Measurements from ENCODE around the gene CES3.
"Not testable (repeated sequence)": the region's sequence is repeated elsewhere in the genome, so short reads cannot be mapped to it uniquely, and the experiment has no call there.

CES3 gene

DNA sequence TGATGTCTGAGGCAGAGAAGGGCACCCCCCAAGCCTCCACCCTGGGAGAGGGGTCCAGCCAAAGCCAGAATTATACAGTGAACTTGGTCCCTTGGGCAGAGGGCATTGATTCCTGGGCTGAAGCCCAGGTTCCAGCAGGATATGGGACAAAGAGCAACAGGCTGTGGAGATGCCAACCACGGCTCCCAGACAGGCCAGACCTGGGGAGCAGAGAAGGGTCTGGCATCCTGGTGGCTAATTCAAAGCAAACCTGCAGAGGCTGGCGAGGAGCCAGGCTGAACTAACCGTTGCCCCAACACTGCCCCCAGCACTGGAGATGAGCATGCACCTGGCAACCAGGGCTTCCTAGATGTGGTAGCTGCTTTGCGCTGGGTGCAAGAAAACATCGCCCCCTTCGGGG lies 3.0 kb downstream of the CES3 start:
- in situ Hi-C loops (cut with MboI; ENCODE audit: low sequenced_read_pairs): no loop called here

- in situ Hi-C loops (cut with MboI; ENCODE audit: low sequenced_read_pairs): no loop called here
Observed at GRCh38 chr16:66968847-66969246, 7.8 kb downstream of the CES3 start.

- in situ Hi-C loops (cut with MboI; ENCODE audit: low sequenced_read_pairs): no loop called here
Observed at GRCh38 chr16:66970775-66971720, 10.0 kb downstream of the CES3 start.

DNA sequence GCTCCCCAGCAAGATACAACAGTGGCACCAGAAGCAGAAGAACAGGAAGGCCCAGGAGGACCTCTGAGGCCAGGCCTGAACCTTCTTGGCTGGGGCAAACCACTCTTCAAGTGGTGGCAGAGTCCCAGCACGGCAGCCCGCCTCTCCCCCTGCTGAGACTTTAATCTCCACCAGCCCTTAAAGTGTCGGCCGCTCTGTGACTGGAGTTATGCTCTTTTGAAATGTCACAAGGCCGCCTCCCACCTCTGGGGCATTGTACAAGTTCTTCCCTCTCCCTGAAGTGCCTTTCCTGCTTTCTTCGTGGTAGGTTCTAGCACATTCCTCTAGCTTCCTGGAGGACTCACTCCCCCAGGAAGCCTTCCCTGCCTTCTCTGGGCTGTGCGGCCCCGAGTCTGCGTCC lies 11.9 kb downstream of the CES3 start:
- in situ Hi-C loops (cut with MboI; ENCODE audit: low sequenced_read_pairs): no loop called here

DNA sequence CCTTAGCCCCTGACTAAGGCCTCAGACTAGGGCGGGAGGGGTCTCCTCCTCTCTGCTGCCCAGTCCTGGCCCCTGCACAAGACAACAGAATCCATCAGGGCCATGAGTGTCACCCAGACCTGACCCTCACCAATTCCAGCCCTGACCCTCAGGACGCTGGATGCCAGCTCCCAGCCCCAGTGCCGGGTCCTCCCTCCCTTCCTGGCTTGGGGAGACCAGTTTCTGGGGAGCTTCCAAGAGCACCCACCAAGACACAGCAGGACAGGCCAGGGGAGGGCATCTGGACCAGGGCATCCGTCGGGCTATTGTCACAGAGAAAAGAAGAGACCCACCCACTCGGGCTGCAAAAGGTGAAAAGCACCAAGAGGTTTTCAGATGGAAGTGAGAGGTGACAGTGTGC lies 12.7 kb downstream of the CES3 start:
- in situ Hi-C loops (cut with MboI; ENCODE audit: low sequenced_read_pairs): no loop called here

DNA sequence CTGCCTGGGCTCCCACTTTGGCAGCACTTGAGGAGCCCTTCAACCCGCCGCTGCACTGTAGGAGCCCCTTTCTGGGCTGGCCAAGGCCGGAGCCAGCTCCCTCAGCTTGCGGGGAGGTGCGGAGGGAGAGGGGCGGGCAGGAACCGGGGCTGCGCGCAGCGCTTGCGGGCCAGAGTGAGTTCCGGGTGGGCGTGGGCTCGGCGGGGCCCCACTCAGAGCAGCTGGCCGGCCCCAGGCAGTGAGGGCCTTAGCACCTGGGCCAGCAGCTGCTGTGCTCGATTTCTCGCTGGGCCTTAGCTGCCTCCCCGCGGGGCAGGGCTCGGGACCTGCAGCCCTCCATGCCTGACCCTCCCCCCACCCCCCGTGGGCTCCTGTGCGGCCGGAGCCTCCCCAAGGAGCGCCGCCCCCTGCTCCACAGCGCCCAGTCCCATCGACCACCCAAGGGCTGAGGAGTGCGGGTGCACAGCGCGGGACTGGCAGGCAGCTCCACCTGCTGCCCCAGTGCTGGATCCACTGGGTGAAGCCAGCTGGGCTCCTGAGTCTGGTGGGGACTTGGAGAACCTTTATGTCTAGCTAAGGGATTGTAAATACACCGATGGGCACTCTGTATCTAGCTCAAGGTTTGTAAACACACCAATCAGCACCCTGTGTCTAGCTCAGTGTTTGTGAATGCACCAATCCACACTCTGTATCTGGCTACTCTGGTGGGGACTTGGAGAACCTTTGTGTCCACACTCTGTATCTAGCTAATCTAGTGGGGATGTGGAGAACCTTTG lies 13.3 kb downstream of the CES3 start:
- in situ Hi-C loops (cut with MboI; ENCODE audit: low sequenced_read_pairs): not testable (repeated sequence)

DNA sequence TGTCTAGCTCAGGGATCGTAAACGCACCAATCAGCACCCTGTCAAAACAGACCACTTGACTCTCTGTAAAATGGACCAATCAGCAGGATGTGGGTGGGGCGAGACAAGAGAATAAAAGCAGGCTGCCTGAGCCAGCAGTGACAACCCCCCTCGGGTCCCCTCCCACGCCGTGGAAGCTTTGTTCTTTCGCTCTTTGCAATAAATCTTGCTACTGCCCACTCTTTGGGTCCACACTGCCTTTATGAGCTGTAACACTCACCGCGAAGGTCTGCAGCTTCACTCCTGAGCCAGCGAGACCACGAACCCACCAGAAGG lies 13.8 kb downstream of the CES3 start:
- in situ Hi-C loops (cut with MboI; ENCODE audit: low sequenced_read_pairs): not testable (repeated sequence)

GRCh38 chr16:66975302-66975893 lies 14.3 kb downstream of the CES3 start:
- in situ Hi-C loops (cut with MboI; ENCODE audit: low sequenced_read_pairs): no loop called here

DNA sequence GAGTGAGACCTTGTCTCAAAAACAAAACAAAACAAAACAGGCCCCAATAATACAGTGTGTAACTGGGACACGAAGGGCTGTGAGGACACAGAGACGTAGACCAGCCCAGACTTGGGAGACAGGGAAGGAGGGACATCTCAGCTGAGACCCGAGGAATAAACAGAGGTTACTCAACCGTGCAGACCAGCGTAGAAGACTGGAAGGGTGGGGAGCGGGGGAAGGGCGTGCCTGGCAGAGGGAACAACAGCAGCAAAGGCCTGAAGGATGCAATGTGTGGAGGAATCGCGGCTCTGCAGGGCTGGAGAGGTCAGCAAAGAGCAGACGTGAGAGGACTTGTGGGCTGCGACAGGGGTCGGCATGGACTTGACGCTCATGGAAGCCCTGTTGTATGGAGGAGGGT lies 15.7 kb downstream of the CES3 start:
- in situ Hi-C loops (cut with MboI; ENCODE audit: low sequenced_read_pairs): no loop called here

DNA sequence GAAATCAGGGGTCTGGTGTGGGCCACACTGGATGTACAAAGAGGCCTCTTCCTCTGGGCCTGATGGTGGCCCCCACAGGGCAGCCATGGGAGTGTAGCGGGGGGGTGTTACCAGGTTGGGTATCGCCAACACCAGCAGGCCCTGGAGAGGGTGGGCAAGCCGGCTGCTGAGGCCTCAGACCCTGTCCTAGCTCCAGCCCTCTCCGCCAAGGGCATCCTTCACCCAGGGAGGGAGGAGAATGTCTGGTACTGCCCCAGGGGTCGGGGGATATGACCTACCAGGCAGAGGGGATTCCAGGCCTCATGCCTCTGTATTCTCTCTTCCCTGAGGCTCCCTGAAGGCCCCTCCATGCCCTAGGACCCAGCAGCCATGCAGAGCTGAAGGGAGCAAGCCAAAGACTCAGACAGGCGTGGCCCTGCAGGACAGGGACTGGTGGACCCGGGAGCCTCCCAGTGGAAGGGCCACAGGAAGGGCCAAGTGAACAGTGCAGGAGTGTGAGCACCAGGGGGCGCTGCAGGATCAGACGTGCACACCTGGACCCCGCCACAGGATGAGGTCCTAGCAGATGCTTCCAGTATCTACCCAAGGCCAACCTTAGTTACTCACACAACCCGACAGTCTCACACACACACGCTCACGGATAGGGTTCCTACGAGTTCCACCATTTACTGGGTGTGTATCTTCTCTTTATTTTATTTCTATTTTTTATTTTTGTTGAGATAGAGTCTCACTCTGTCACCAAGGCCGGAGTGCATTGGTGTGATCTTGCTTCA lies 16.5 kb downstream of the CES3 start:
- in situ Hi-C loops (cut with MboI; ENCODE audit: low sequenced_read_pairs): no loop called here

DNA sequence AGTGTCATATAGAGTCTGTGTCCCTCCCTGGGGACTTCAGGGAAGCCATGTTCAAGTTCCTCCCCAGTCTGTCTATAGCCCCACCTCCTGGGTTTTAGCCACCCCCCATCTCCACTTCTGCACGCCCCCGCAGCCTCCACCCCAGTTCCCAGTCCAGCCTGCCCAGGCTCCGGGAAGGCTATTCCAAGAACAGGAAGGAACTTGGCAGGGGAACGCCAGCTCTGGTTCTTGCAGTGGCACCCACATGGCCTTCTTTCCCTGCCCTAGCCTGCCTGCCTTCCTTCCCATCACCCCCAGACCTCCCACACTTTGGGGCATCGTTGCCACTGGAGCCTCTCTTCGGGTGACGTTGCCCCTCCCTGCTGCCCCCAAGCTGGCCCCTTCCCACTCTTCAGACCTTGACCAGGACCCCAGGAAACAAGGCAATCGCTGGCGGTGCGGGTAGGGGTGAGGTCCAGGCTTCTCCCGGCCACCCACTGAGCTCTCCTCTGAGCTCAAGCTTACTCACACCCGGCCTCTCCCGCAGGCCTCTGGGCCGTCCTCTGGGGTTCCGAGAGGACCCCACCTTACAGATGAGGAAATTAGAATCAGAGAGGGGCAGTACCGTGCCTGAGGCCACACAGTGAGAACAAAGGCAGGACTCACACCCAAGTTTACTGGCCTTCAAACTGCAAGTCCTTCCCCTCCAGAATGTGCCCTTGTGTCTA lies 18.1 kb downstream of the CES3 start:
- in situ Hi-C loops (cut with MboI; ENCODE audit: low sequenced_read_pairs): no loop called here

DNA sequence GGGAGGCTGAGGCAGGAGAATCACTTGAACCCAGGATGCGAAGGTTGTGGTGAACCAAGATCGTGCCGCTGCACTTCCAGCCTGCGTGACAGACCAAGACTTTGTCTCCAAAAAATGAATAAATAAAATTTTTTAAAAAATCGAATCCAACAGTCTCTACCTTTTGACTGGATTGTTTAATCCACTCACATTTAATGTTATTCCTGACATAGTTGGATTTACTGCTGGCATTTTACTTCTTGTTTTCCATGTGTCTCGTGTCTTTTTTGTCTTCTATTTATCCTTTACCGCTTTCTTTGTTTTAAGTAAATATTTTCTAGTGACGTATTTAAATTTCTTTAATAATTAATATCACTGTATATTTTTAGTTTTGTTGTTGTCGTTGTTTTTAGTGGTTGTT lies 22.0 kb downstream of the CES3 start:
- in situ Hi-C loops (cut with MboI; ENCODE audit: low sequenced_read_pairs): no loop called here

DNA sequence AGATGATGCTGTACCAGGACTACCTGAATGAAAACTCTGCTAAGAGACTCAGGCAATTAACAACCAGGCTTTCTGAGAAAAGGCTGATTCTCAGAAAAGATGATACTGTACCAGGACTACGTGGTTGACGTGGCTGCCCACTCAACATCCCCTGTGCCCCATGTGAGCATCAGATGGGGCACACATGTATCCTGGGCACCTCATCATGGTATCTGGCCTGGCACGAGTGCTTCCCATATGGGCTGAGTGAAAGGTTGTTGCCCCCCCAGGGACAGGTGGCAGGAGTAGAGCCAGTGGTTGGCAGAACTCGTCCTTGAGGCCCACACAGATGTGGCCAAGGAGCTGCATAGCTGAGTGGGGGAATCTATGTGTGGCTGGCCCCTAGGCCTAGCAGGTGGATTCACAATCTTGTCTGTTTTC lies 23.8 kb downstream of the CES3 start:
- in situ Hi-C loops (cut with MboI; ENCODE audit: low sequenced_read_pairs): no loop called here

GRCh38 chr16:66986559-66986958 lies 25.5 kb downstream of the CES3 start:
- in situ Hi-C loops (cut with MboI; ENCODE audit: low sequenced_read_pairs): no loop called here

DNA sequence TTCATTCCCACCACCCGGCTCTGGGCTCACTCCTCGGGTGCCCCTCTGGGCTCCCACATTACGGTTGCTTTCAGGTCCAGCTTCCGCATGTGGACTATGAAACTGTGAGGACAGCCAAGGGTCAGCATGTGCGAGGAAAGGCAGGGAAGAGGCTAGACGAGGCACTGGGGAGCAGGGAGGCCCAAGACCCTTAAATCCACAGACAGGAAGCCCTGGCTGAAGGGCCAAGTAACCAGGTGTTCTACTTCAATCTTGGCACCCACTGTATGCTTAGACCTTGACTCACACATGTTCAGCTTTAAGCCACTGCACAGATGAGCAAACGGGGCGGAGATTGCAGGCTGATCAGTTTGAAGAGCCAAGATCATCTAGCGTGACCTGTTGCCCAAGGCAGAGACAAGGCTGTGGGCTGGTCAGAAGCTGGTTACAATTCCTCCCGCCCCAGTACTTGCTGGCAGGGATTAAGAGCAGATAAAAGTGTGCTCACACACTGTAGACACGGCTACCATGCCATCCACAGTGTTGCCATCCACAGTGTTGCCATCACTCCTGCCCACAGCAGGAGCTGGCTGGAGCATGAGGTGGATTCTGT lies 27.2 kb downstream of the CES3 start, which contains the start of gene CES4A:
Gene CES4A, plus strand, starts transcription at position 393 of the 592 bp plus-strand sequence. Its CDS starts 184 bp downstream, at position 577.
- in situ Hi-C loops (cut with MboI; ENCODE audit: low sequenced_read_pairs): no loop called here

GRCh38 chr16:66991545-66992077 lies 30.5 kb downstream of the CES3 start:
- in situ Hi-C loops (cut with MboI; ENCODE audit: low sequenced_read_pairs): no loop called here

GRCh38 chr16:66993558-66993957 lies 32.5 kb downstream of the CES3 start:
- in situ Hi-C loops (cut with MboI; ENCODE audit: low sequenced_read_pairs): not testable (repeated sequence)

DNA sequence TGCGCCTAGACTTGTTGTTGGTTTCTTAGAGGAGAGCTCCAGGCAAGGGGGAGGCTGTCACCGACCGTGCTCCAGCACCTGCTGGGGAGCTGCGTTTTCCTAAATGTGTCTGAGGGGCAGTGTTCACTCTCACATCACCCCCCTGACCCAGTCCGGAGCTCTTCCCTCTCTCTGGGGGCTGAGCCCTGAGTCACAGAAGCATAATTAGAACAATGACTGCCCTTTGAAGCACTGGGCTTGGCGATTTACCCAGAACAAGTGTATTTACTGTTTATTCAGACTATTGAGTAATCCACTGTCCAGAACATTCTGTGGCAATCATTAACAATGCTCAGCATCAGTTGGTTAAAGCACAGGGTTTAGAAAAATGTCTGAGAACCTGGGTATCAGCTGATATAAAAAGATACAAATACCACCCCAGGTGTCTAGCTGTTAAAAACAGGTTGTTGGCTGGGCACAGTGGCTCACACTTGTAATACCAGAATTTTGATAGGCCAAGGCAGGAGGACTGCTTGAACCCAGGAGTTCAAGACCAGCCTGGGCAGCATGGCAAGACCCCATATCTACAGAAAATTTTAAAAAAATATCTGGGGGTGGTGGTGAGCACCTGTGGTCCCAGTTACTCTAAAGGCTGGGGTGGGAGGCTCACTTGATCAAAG lies 35.4 kb downstream of the CES3 start:
- in situ Hi-C loops (cut with MboI; ENCODE audit: low sequenced_read_pairs): no loop called here

GRCh38 chr16:66996983-66997358 lies 35.9 kb downstream of the CES3 start:
- in situ Hi-C loops (cut with MboI; ENCODE audit: low sequenced_read_pairs): no loop called here
